Stimulated activated CD4-positive, alpha-beta T cell treated with anti-CD3 and anti-CD28 coated beads, TNF-alpha, amount 100 ng/mL, for 1 hour (primary cell): ENCODE results near the gene WASF3.

Experiments
- DNase-seq, 3 donors: peaks; one replicate each; pipeline ENCODE4 v3.0.0-alpha.2; 2020; ENCODE audit warnings: low read depth in 3 of 3, low spot score in 1 of 3

The WASF3 gene

GRCh38 chr13:26589754-26590153 is 32.3 kb downstream of the WASF3 start:
- no peak for DNase-seq

- no peak for DNase-seq
Measured at GRCh38 chr13:26590379-26590778, 32.9 kb downstream of the WASF3 start.

- DNase-seq = no peak
Measured at GRCh38 chr13:26590951-26591350, 33.5 kb downstream of the WASF3 start.

GRCh38 chr13:26591672-26592071 is 34.2 kb downstream of the WASF3 start:
- no peak for DNase-seq

GRCh38 chr13:26593661-26594060 is 36.2 kb downstream of the WASF3 start:
- no peak for DNase-seq

GRCh38 chr13:26594363-26594762 is 36.9 kb downstream of the WASF3 start:
- no peak for DNase-seq

GRCh38 chr13:26596458-26596857 is 39.0 kb downstream of the WASF3 start:
- no peak for DNase-seq

- DNase-seq = no peak
Measured at GRCh38 chr13:26599403-26599802, 41.9 kb downstream of the WASF3 start.

- no peak for DNase-seq
Measured at GRCh38 chr13:26599860-26600259, 42.4 kb downstream of the WASF3 start.

GRCh38 chr13:26600343-26600742 is 42.9 kb downstream of the WASF3 start:
- no peak for DNase-seq

- DNase-seq = no peak
Measured at GRCh38 chr13:26601669-26602068, 44.2 kb downstream of the WASF3 start.

GRCh38 chr13:26602783-26603182 is 45.3 kb downstream of the WASF3 start:
- DNase-seq = no peak

- no peak for DNase-seq
Measured at GRCh38 chr13:26604784-26605545, 47.5 kb downstream of the WASF3 start.

- no peak for DNase-seq
Measured at GRCh38 chr13:26605845-26606244, 48.4 kb downstream of the WASF3 start.

GRCh38 chr13:26606631-26607030 is 49.1 kb downstream of the WASF3 start:
- no peak for DNase-seq

- DNase-seq = no peak
Measured at GRCh38 chr13:26614721-26615120, 57.2 kb downstream of the WASF3 start.

- DNase-seq = no peak
Measured at GRCh38 chr13:26616126-26616525, 58.6 kb downstream of the WASF3 start.

GRCh38 chr13:26618726-26619125 is 61.2 kb downstream of the WASF3 start:
- no peak for DNase-seq

GRCh38 chr13:26619358-26619757 is 61.9 kb downstream of the WASF3 start:
- DNase-seq = no peak

GRCh38 chr13:26621731-26622401 is 64.4 kb downstream of the WASF3 start:
- DNase-seq = no peak

GRCh38 chr13:26623125-26623524 is 65.6 kb downstream of the WASF3 start:
- DNase-seq = no peak

- DNase-seq = no peak
Measured at GRCh38 chr13:26624572-26624971, 67.1 kb downstream of the WASF3 start.

- no peak for DNase-seq
Measured at GRCh38 chr13:26626271-26626670, 68.8 kb downstream of the WASF3 start.
